CD4-positive, alpha-beta T cell treated with Interleukin-6 at 100 ng/mL for 8 hours (primary cell): ENCODE data around the gene CACNA1C.

Experiments used
- DNase-seq: peaks from one replicate; pipeline ENCODE4 v3.0.0-alpha.2; 2020; ENCODE audit warnings: mixed read lengths, low spot score

CACNA1C gene

GRCh38 chr12:2745655-2746054 lies 692.9 kb downstream of the CACNA1C start:
- no peak for DNase-seq
